Left cardiac atrium (tissue), 4 donors: ENCODE measurements around the gene VPS37D. TPM values are rescaled to one million over a fixed set of nuclear protein-coding genes. Genes with fewer than 3 reads are reported as not detected.
"Not testable (repeated sequence)": the region's sequence is repeated elsewhere in the genome, so short reads cannot be mapped to it uniquely, and the experiment has no call there.

Experiments
- ATAC-seq, 2 donors: fragments of 200-7000 bp; cut with Tn5 transposase; one replicate each; pipeline ENCODE4 v1.9.1; 2020; ENCODE audit warnings: mild to moderate bottlenecking in 2 of 2, moderate library complexity in 2 of 2
- DNase-seq: peaks from one replicate; pipeline ENCODE4 v3.0.0-alpha.2; 2020
- intact Hi-C, 2 donors: fragments of 100-400 bp; cut with DNase I; formaldehyde crosslinking; loops; one replicate each; pipeline versions ENCODE4 v1.14.1 to v1.15.1; 2022 to 2023
- total RNA-seq, 2 donors: library from RNA; stranded (reverse); fragmentation: NEBNext Ultra II Directional; extraction: Animal tissue kit (Norgen Biotek cat#: 25700); gene quantifications; one replicate each; pipeline ENCODE4 v1.2.1, GENCODE V29; 2021
- donor health status: DM: no; HTN: yes; CAD: no.
- donor health status: DM: no; HTN: yes; CAD: no; lungs with severe emphysema.
- donor health status: DM: yes; HTN: yes; CAD: no.
- donor health status: Dilated cardiomyopathy.

The VPS37D gene
- total RNA-seq, 2 donors from 2014 or later = 1.4 to 2.5 TPM

- DNase-seq (no peak), ATAC-seq (no peak)
- intact Hi-C loops = loop anchor here in 1 of 2 donors (5.0 kb wide), 1 partner anchor 51 kb away; no protein-coding TSS in a partner anchor
Observed at GRCh38 chr7:73671322-73671661, 3.7 kb downstream of the VPS37D start.

DNA sequence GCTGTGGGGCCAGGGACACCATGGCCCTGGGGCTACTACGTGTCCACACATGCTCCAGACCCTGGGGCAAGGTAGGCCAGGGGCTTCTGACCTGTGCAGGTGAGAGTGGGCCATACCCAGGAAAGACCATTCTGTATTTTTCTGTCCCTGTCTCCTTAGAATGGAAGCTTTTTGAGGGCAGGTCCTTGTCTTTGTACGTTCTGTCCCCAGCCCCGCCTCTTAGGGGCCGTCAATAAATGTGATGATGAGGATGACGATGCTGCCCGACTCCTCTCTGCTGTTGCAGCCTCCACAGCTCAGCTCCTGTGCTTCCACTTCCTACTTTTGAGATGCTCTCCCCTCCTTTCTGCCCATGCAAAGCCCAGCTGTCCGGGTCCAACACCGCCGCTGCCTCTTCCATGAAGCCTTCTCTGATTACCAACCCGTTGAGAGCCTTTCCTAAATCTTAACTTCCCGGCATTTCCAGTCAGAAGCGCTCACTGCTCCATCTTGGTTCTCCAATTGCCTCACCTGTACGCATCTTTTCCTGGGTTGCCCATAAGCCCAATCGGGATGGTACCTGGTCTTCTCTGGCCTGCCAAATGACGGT is 4.3 kb downstream of the VPS37D start:
- ATAC-seq (no peak), DNase-seq (no peak)
- intact Hi-C loops = loop anchor here in 1 of 2 donors (5.0 kb wide), 1 partner anchor 50 kb away; no protein-coding TSS in a partner anchor

- ATAC-seq (no peak), DNase-seq (no peak)
- intact Hi-C loops = loop anchor here in 1 of 2 donors (5.0 kb wide), 1 partner anchor 48 kb away; no protein-coding TSS in a partner anchor
Observed at GRCh38 chr7:73674468-73675124, 7.0 kb downstream of the VPS37D start.

DNA sequence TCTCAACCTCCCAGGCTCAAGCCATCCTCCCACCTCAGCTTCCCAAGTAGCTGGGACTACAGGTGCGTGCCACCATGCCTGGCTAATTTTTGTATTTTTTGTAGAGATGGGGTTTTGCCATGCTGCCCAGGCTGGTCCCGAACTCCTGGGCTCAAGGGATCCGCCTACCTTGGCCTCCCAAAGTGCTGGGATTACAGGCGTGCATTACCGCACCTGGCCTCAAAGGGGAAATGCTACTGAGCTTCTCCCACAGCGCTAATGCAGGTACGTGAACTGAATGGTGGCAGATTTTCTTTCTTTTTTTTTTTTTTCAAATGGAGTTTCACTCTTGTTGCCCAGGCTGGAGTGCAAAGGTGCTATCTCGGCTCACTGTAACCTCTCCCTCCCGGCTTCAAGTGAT is 8.4 kb downstream of the VPS37D start:
- intact Hi-C loops, ATAC-seq, DNase-seq: not testable (repeated sequence)

DNA sequence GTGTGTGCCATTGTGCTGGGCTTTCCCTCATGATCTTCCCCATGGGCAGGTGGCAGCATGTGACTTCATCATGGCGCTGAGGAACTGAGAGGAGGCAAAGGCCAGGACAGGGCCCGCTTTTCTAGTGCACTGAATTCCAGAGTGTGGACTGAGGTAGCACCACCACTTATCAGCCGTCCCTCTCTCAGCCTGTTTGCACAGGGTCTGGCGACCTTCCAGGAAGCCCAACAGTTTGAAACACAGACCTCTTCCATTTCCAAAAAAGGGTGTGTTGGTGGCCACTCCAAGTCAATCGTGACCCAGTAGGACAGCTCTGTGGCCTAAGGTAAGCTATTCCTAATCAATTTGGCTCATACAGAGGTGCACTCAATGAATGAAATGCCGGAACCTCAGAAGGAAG is 11.2 kb downstream of the VPS37D start:
- DNase-seq = peak; percentile 21
- no peak for ATAC-seq
- intact Hi-C loops = no loop called here

DNA sequence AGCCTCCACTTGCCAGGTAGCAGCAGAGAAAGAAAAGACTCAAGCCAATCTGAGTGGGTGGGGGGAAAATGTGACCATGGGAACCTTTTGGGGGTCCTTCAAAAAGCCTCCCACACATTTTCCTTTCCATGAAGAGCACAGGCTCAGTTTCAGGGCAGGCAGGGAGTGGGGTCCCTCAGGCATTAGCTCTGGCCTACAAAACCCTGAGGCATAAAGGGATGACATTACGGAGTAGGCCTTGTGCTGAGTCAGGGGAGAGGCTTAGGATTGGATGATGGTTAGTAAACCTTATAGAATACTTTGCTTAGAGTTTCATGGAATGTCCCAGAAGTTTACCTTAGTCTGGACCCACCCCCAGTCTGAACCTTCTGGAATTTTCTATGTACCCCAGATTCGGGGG is 12.1 kb downstream of the VPS37D start:
- ATAC-seq = no peak
- intact Hi-C loops = no loop called here
- no peak for DNase-seq

GRCh38 chr7:73680501-73680900 is 12.9 kb downstream of the VPS37D start:
- DNase-seq = no peak
- intact Hi-C loops = no loop called here
- ATAC-seq = no peak

DNA sequence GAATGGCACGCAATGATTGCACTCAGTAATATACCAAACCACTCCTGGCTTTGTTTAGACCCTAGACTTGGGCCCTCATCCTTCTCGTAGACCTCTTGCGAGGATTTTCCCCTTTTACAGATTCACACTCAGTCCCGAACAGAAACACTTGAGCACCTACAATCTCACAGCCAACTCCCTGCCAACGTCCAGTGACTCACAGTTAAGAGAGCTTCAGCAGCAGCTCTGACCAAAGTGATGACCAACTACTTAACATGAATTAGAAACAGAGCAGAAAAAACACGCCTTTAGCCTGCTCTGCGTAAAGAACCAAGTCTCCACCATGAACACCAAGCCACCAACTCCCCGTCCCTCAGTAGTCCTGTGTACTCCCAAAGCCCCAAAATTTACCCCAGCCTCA is 13.4 kb downstream of the VPS37D start:
- DNase-seq = peak; percentile 23
- intact Hi-C loops = no loop called here
- ATAC-seq = peak in 1 of 2 donors; percentile 22

GRCh38 chr7:73682745-73683055 is 15.1 kb downstream of the VPS37D start:
- no peak for DNase-seq
- no peak for ATAC-seq
- intact Hi-C loops = no loop called here

DNA sequence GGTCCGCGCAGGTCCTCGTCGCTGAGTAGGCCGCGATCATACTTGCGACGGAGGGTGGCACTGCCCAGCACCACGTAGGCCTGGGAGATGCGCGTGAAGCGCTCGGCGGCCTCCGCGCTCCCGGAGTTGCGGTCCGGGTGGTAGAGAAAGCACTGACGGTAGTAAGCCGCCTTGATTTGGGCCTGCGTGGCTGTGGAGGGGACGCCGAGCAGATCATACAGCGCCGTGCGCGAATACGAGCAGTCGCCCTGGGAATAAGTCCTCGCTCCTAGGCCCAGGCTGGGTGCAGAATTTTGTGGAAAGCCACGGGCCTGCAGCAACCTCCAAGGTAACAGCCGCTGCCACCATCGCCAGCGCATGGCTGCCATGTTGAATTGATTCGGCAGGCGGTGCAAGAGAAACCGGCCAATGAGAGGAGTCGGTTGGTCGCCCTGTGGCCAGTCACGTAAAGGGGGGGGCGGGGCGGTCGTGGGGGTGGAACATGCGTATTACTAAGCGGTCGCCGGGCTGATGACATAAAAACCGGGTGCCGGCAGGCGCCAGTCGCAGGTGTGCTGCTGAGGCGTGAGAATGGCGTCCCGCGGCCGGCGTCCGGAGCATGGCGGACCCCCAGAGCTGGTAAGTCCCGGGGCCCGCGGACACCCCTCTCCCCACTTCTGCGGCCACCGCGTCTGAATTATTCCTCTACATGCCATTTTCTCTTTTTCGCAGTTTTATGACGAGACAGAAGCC is 15.6 kb downstream of the VPS37D start, which contains the start of the genes BUD23 and DNAJC30:
Gene BUD23 (plus strand): TSS at position 542 of the 732 bp plus-strand sequence. CDS start 29 bp downstream, at position 571.
Gene DNAJC30 (minus strand): TSS at position 398 of the 732 bp plus-strand sequence. CDS start 30 bp downstream, at position 368.
- DNase-seq (peak; percentile 98), ATAC-seq (peak; percentile 98 to 99)
- intact Hi-C loops = no loop called here

DNA sequence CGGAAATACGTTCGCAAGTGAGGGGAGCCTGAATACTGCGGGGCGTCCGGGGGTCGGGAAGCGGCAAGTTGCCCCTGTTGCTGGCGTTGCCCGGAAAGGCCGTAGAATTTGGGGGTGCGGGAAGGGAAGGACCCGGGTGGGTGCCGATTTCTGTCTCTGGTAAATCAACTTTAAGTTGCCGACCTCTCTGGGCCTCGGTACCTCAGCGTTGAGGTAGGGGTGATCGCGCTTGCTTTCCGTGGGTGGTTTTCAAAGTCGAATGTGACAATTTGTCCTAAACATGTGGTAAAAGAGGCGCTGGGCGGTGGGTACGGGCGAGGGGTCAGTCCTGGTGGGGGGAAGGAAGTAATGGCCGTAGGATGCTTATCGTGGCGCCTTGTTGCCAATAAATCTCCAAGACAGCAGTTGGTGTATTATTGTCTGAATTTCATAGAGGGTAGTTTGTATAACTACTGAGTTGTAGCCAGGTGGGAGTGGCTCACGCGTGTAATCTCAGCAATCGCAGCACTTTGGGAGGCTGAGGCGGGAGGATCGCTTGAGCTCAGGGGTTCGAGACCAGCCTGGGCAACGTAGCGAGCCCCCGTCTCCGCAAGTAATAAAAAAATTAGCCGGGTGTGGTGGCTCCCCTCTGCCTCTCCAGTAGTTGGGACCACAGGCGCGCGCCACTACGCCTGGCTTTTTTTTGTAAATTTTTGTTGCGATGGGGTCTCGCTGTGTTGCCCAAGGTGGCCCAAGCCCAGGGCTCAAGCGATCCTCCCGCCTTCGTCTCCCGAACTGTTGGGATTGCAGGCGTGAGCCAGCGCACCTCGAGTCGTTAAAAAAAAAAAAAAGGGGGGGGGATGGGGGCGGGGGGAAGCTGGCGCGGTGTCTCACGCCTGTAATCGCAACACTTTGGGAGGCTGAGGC is 16.4 kb downstream of the VPS37D start:
- DNase-seq (no peak), ATAC-seq (no peak)
- intact Hi-C loops = no loop called here

DNA sequence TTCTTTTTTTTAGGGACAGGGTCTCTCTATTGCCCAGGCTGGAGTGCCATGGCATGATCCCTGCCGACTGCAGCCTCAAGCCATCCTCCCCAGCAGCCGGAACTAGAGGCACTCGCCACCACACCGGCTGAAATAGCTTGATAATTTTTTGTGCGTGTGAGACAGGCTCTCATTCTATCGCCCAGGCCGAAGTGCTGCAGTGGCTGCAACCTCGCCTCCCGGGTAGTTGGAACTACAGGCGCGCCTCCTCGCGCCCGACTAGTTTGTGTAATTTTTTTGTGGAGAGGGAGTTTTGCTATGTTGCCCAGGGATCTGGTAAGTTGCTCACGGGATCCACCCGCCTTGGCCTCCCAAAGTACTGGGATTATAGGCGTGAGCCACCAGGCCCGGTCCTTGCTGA is 17.7 kb downstream of the VPS37D start:
- ATAC-seq (no peak), DNase-seq (no peak)
- intact Hi-C loops = no loop called here

DNA sequence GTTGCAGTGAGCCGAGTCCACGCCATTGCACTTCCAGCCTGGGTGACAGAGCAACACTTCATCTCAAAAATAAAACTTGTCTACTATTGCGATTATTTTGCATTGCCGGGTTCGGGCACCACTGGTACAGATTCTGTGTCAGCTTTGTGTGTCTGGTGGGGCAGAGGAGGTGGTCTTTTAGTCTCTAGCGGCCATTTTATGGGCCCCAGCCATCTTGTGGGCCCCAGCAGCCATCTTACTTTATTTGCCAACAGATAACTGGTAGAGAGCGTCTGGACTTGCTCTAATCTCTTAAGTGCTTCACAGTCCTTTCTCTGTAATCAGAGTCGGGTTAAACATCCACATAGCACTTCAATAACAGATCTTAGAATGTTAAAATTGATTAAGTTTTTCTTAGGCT is 20.7 kb downstream of the VPS37D start:
- intact Hi-C loops = no loop called here
- no peak for ATAC-seq
- no peak for DNase-seq

- no peak for ATAC-seq
- DNase-seq = no peak
- intact Hi-C loops = no loop called here
Observed at GRCh38 chr7:73690646-73691045, 23.0 kb downstream of the VPS37D start.

DNA sequence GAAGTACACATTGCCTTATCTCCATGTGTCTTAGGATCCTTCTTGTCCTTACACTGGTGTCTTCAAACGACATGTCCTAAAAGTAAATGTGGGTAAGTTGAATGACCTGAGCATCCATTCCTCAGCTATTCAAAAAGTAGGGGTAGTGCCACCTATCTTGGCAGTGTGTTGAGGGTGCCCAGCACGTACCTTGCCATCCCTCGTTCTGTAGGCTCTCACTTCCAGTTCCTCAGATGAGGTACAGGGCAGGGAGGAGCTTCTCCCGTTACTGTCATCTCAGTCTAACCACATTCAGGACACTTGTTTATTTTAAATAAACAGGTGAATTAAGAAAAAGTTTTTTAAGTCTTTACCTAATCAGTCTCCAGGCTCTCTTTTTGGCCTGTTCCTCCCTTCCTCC is 28.7 kb downstream of the VPS37D start:
- ATAC-seq = no peak
- no peak for DNase-seq
- intact Hi-C loops = no loop called here

DNA sequence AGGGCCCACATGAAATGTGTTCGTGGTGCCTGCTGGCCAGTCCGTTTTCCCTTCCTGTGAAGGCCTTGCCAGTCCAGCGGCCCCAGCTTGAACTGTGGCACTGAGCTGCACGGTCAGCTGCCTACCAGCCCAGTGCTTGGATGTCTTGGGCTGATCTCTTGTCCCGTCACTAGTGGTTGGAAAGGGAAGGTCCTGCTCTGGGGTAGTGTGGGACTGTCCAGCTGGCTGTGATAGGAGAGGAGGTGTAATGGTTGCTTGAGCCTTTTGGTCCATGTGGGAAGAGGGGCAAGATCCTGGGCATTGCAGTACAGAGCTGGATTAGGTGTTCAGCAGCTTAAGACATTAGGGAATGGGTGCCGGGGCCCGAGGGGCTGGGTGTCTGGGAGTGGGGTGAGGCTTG is 30.8 kb downstream of the VPS37D start:
- ATAC-seq = no peak
- intact Hi-C loops = no loop called here
- DNase-seq = no peak

DNA sequence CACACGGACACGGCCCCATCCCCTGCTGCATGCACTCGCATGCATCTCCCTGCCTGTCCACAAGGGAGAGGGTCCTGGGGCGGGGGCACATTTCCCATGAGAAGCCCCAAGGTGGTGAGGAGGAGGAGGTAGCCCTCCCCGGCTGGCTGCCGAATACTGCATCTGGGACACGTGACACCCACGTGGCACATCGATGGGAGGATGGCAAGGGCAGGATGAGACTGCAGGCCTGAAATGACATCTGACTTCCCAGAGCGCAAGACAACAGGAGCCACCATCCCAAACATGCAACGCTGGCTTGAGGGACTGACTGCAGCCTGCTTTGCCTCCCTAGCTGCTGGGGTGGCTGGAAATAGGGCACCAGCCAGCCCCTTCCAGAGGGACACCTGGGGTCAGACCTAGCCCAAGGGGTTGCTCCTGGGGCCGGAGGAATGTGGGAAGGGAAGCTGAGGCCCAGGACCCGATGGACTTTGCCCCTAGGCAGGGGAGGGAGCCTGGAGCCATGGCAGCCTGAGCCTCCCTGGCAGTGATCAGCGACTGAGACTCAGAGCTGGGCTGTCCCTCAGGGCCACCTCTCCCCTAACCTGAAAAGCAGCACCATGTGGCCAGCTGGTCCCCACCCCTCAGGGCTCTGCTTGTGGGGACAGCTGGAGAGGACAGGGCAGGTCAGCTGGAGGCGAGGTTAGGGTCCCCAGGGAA is 31.9 kb downstream of the VPS37D start:
- no peak for DNase-seq
- no peak for ATAC-seq
- intact Hi-C loops = no loop called here

DNA sequence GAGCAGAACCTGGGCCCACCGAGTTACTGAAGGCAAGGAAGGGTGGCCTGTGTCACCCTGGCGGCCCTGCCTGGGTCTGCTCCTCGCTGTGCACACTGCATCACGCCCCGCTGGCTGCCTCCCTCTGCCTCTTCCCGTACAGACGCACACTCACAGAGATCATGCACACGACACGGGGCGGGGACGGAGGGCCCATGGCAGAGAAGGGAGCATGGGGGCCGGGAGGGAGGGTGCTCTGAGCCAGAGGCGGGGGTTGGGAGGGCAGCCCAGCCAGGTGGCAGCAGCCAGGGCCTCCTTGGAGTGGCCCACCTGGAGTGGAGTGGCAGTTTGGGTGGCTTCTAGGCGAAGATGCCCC is 32.4 kb downstream of the VPS37D start:
- DNase-seq = no peak
- no peak for ATAC-seq

DNA sequence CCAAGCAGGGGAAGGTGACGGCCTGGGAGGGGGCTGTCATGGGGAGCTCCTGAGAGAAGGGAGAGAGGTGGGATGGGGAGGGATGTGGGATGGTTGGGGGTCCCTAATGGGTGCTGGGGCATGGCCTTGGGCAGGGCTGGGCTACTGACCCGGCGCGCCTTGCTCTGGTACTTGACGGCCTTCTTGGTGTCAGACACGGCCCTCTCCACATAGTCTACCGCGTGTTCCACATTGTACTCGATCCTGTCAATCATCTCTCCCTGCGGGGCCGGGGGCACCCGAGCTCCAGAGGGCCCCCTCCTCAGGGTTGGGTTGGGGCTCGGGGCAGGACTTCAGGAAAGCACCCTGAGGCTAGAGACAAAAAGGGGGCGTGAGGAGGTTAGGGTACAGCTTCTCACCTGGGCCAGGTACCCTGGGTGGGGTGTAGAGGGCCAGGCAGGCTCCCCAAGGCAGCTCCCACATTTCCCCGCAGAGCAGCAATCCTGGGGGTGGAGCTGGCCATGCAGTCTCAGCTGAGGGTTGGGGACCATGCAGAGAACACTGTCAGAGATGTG is 33.0 kb downstream of the VPS37D start:
- no peak for ATAC-seq
- no peak for DNase-seq
- intact Hi-C loops = no loop called here

More for the DNA sequence above, 32.4 kb downstream of the VPS37D start:
- intact Hi-C loops = no loop called here
